GM19452 (cell line): ENCODE data around the gene CLDN8.

Source experiments
- ATAC-seq: cut with Tn5 transposase; IDR thresholded peaks from one replicate; pipeline ENCODE4 v1.9.1; 2021; ENCODE audit not compliant: unreplicated experiment

Gene CLDN8

DNA sequence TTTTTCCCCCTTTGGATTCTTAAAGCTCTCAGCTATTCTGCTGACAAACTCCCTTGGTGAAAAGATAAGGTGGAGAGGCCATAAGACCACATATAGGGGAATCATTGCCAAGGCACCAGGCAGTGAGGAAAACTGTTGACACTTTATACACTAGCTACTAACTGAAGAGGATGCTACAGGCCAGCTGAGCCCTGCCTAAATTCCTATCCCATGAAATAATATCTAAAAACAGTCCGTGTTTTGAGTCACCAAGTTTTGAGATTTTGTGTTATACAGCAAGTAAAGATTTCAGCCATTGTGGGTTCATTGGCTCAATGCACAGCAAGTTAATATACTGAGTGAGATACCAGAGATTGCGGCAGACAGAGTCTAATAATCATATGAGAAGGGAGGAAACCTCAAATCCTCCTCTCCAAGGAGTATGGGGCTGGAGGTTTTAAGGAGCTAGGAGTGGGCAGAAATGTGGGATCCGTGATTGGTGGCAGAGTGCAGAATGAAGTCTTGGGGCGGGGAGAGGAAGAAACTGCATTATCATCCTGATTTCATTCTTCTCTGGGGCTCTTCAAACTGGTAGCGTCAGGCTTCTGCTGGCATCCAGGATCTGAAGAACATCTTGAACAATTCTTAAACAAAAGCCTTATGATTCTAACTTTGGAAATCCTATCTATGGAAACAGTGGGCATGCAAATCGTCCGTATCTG, 9.2 kb downstream of the CLDN8 start:
- no peak for ATAC-seq

DNA sequence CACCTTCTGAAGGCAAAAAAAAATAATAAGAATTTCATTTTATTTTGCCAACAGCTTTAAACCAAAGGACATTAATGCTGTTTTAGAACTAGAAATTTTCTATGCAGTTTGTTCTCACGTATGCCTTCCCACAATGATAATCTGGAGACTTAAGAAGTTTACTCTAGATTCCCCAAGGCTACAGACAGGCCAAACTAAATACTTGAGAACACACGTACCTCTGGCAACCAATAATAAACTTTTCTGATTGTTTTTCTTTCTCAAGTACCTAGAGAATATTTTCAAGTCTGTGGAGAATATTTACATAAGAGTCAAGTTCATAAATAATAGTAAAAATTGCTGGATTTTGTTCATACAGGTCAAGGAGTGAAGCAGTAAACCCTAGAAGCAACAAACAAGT, 15.9 kb downstream of the CLDN8 start:
- no peak for ATAC-seq

DNA sequence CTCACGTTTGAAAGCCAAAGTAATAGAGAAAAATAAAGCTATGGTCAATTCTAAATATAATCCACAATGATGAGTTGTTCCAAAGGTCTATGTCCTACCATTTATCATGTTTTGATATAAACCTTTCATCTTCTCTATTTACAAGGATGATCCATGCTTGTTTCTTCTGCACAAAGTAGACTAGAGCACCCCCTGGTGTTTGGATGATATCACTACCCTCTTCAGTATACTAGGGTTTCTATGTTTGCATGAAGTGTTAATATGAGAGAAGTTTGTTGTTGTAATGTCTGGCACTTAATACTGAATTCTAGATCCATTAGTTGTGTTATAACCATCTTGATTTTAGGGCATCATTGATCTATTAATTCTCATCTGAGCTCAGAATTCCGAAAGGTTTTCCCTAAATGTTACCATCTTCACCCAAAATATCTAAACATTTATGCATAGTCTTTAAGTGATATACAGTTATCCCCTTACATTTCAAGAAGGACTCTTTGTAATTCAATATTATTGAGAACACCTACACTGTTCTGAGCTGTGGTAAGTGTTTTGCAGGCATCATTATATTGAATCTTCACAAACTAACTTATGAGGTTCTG, 21.1 kb downstream of the CLDN8 start:
- no peak for ATAC-seq

DNA sequence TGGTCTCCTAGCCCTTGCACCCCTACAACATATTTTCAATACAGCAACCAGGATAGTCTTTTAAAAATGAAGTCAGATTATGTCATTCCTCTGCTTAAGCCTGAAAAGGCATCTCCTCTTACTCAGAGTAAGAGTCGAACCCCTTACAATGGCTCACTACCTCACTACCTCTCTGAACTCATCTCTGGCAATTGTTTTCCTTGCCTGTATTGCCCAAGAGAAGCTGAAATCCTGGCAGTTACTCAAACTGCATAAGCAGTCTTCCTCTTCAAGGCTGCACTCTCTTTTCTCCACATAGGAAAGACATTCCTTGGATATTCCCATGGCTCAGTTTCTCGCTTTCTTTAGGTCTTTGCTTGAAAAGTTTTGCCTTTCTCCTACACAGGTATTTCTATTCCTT, 22.7 kb downstream of the CLDN8 start:
- no peak for ATAC-seq

DNA sequence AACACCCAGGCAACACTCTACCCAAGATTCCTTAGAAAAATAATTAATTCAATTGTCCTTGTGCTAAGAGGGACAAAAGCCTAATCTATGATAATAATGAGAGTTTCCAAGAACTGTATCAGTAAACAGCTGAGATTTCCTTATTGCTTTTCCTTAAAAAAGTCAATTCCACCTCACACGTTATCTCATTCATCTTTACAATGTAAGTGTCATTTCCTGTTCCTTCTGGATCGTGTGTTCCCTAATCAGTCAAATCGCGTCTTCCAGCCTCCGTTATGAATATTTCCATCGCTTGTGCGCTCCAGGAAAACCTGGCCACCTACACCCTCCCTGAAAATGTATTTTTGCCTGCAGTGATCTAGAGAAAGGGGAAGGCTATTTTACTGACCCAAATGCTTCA, 25.3 kb downstream of the CLDN8 start:
- ATAC-seq: no peak

DNA sequence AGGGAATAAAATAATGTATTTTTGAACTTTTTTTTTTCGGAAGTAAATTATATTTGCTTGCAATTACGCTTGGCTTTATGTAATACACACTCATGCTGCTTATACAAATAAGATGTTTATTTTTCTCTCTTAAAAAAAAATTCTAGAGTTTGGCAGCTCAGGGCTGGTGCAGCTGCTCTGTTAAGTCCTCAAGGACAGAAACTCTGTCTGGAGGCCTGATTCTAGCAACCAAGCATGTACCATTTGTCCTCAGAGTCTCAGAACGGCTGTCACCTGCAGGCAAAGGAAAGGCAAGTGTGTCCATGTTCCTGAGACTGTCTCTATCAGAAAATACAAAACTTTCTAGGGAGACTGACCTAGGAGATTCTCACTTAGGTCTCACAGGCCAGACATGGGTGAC, 26.1 kb downstream of the CLDN8 start:
- no peak for ATAC-seq

DNA sequence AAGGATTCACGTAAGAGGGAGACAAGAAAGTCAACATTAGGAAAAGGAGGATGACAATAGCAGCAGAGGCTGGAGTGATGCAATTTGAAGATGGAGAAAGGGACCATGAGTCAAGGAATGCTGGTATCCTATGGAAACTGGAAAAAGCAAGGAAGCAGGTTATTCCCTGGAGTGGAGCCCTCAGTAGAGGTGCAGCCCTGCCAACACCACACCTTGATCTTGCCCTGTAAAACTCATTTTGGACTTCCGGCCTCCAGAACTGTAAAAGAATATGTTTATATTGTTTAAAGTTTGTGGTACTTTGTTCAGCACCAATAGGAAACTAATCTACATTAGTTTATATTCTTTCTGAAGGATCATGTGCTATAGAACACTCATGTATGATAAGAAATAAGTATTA, 29.7 kb downstream of the CLDN8 start:
- no peak for ATAC-seq

DNA sequence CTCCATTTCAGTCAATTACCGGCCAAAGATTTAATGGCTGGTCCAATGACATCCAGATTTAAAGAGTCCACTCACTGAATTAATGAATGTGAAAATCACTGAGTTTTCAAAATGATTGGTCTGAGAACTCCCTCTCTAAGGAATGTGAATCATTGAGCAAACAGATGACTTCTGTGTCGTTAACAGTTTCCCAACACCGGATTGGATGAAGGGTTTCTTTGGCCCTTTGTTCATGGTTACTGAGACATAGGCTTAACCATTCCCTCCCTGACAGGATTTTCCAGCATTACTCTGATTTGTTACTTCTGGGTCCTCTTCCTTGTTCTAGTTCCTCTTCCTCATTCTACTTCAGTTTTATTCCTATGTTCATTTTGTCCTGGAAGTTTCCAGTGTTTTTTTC, 47.8 kb downstream of the CLDN8 start:
- no peak for ATAC-seq

DNA sequence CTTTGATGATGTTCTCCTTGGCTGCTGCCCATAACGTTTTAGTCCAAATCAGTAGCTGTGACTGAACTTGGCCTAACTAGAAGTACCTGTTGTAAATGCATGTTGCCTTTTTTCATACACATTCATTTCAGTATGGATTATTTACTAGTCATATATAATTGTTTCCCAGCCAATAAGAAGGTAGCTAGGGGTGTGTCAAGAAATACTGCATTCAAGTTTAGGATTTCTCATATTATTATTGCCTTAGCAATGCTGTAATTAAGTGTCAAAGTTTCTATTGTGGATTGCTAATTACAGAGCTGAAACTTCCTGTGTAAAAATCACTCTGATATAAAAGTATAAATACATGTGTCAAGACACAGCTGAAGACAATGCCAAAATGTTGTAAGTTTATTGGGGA, 49.2 kb downstream of the CLDN8 start, which contains the start of gene CLDN17:
Gene CLDN17 (minus strand): TSS at position 101 of the 400 bp plus-strand sequence. CDS start 188 bp downstream, outside the sequence.
- no peak for ATAC-seq

DNA sequence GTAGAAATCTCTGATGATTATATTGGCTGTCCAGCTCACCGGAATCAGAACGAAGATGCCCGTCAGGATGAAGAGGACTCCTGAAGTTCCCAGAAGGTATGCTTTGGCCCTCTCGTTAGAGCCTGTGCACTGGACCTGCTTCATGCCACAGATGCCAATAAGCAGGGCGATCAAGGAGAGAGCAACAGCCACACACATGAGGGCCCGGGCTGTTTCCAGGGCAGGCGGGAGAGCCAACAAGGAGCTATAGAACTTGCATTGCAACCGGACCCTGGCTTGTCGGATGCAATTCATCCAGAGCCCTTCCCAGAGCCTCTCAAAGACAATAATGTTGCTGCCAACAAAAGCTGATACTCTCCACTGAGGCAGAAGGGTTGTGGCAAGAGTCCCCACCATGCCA, 49.7 kb downstream of the CLDN8 start:
- ATAC-seq: no peak

DNA sequence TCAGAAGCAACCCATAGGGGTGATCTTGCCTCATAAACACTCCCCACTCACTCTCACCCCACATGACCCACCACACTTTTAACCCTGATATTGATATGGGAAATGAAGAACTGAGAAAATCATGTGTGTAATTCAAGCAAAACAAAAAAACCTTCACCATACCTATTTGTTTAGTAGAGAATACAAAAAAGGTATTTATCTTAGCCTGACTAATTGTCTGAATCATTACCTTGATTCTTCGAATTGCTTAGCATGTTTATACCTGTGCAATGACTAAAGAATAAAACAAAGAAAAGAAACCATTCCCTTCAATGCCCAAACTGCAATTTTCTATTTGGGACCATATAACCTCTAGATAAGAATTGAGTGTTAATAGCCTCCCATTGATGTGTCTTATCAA, 51.1 kb downstream of the CLDN8 start:
- no peak for ATAC-seq
